GM12874 (cell line): ENCODE measurements around the gene PCDHGA4.
A peak's percentile ranks its signal among the peaks of the same experiment; 100 is the strongest.

Experiments
- TF ChIP-seq, protein P1 (sequence below): IDR thresholded peaks from 2 replicates; pipeline ENCODE4 v1.5.1; 2011; ENCODE audit warnings: low read depth, mild to moderate bottlenecking, control low read depth, low read length, moderate library complexity; ENCODE audit not compliant: insufficient read depth

PCDHGA4 gene

DNA sequence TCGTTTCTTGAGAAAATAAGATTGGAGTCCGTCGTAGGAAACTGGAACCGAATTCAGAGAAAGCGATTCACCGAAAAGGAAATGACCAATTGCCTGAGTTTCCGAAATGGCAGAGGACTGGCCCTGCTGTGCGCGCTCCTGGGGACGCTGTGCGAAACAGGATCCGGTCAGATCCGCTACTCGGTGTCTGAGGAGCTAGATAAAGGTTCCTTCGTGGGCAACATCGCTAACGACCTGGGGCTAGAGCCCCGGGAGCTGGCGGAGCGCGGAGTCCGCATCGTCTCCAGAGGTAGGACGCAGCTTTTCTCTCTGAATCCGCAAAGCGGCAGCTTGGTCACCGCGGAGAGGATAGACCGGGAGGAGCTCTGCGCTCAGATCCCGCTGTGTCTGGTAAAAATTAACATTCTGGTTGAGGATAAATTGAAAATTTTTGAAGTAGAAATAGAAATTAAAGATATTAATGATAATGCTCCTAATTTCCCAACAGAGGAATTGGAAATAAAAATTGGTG is 10.8 kb upstream of the PCDHGA4 start:
- TF ChIP-seq, protein P1, sequence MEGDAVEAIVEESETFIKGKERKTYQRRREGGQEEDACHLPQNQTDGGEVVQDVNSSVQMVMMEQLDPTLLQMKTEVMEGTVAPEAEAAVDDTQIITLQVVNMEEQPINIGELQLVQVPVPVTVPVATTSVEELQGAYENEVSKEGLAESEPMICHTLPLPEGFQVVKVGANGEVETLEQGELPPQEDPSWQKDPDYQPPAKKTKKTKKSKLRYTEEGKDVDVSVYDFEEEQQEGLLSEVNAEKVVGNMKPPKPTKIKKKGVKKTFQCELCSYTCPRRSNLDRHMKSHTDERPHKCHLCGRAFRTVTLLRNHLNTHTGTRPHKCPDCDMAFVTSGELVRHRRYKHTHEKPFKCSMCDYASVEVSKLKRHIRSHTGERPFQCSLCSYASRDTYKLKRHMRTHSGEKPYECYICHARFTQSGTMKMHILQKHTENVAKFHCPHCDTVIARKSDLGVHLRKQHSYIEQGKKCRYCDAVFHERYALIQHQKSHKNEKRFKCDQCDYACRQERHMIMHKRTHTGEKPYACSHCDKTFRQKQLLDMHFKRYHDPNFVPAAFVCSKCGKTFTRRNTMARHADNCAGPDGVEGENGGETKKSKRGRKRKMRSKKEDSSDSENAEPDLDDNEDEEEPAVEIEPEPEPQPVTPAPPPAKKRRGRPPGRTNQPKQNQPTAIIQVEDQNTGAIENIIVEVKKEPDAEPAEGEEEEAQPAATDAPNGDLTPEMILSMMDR, result no peak

DNA sequence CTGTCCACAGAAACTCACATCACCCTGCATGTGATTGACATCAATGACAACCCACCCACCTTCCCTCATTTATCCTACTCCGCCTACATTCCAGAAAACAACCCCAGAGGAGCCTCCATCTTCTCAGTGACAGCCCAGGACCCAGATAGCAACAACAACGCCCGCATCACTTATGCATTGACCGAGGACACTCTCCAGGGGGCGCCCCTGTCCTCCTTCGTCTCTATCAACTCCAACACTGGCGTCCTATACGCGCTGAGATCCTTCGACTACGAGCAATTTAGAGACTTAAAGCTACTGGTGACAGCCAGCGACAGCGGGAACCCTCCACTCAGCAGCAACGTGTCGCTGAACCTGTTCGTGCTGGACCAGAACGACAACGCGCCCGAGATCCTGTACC is 9.5 kb upstream of the PCDHGA4 start:
- TF ChIP-seq, protein P1, result no peak

DNA sequence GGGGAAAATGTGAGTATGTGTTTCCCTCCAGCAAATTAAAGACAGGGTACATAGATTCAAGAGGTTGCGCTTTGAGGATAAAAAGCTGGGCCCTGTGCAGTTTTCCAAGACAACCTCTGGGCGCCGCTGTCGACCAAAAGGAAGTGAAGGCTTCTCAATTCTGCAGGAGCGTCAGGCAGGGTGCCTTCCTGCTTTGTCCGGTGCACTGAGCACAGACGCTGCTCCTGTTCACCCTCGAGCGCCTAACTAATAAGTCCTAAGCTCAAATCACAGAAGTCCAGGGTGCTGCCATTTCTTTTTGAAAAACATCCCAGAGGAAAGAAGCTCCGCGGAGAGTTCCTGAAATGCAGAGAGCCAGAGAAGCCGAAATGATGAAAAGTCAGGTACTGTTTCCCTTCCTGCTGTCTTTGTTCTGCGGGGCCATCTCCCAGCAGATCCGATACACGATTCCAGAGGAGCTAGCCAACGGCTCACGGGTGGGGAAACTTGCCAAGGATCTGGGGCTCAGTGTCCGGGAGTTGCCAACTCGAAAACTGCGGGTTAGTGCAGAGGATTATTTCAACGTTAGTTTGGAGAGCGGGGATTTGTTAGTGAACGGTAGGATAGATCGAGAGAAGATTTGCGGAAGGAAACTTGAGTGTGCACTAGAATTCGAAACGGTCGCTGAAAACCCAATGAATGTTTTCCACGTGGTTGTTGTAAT is 4.8 kb upstream of the PCDHGA4 start, which contains the start of gene PCDHGB1:
PCDHGB1 (plus strand) TSS at position 183 of the 703 bp plus-strand sequence; CDS start at position 345, 162 bp downstream.
- TF ChIP-seq, protein P1, result peak; percentile 61

DNA sequence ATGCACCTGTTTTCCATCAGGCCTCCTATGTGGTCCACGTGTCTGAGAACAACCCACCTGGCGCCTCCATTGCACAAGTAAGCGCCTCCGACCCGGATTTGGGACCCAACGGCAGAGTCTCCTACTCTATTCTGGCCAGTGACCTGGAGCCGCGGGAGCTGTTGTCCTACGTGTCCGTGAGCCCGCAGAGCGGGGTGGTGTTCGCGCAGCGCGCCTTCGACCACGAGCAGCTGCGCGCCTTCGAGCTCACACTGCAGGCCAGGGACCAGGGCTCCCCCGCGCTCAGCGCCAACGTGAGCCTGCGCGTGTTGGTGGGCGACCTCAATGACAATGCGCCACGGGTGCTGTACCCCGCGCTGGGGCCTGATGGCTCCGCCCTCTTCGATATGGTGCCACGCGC is 3.2 kb upstream of the PCDHGA4 start:
- TF ChIP-seq, protein P1, result no peak

DNA sequence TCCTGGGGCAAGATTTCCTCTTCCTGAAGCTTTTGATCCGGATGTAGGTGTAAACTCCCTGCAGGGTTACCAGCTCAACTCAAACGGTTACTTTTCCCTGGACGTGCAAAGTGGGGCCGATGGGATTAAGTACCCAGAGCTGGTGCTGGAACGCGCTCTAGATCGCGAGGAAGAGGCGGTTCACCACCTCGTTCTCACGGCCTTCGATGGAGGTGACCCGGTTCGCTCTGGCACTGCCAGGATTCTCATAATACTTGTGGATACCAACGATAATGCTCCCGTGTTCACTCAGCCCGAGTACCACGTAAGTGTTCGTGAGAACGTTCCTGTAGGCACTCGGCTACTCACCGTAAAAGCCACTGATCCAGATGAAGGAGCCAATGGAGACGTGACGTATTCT is 820 bp downstream of the PCDHGA4 start:
- TF ChIP-seq, protein P1, result no peak

DNA sequence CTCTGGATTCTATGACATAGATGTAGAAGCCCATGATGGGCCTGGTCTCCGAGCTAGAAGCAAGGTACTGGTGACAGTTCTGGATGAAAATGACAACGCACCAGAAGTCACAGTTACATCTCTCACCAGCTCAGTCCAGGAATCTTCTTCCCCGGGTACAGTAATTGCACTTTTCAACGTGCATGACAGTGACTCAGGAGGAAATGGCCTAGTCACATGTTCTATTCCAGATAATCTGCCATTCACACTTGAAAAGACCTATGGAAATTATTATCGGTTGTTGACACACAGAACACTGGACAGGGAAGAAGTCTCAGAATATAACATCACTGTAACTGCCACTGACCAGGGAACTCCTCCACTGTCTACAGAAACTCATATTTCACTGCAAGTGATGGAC is 1.3 kb downstream of the PCDHGA4 start:
- TF ChIP-seq, protein P1, result no peak

DNA sequence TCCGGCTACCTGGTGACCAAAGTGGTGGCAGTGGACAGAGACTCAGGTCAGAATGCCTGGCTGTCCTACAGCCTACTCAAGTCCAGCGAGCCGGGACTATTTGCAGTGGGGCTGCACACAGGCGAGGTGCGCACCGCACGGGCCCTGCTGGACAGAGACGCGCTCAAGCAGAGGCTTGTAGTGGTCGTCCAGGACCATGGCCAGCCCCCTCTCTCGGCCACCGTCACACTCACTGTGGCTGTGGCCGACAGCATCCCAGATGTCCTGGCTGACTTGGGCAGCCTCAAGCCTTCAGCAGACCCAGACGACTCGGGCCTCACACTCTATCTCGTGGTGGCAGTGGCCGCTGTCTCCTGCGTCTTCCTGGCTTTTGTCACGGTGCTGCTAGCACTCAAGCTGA is 2.1 kb downstream of the PCDHGA4 start:
- TF ChIP-seq, protein P1, result no peak
